Measurements from ENCODE around the gene CAMTA1. TPM values are rescaled to one million over a fixed set of nuclear protein-coding genes. Genes with fewer than 3 reads are reported as not detected.

CAMTA1 gene
- polyA plus RNA-seq, 1 donor from 2014 or later = 162 TPM

GRCh38 chr1:6822530-6823359 is 37.5 kb downstream of the CAMTA1 start:
- Histone ChIP-seq H3F3A (ENCODE audit: insufficient read depth, low read length, poor library complexity, severe bottlenecking) (no peaks in the 10 kb centered on the region), H4K20me1 (ENCODE audit: insufficient read depth) (no peaks in the 10 kb centered on the region), H3K36me3 (ENCODE audit: insufficient read depth, low read length) (no peaks in the 10 kb centered on the region), H3K9me3 (ENCODE audit: low read length) (no peaks in the 10 kb centered on the region), H3K79me2 (replicated peaks; ENCODE audit: insufficient read depth, low read length) (no peaks in the 10 kb centered on the region), H3K27ac (ENCODE audit: low read length) (no peak overlapping the region), H3K4me3 (ENCODE audit: low read length) (no peak overlapping the region), H2AFZ (ENCODE audit: low read depth, low read length) (no peak overlapping the region), H3K4me2 (ENCODE audit: low read length) (no peak overlapping the region), H3K9ac (ENCODE audit: low read length) (no peak overlapping the region), H3K27me3 (ENCODE audit: insufficient read depth, low read depth, low read length) (no peaks in the 10 kb centered on the region), H3K9me2 (ENCODE audit: insufficient read depth, low read length) (no peaks in the 10 kb centered on the region)
- no peak for TF ChIP-seq EZH2 (IDR thresholded peaks at IDR 0.05; ENCODE audit: borderline replicate concordance, insufficient read depth, low read length, poor library complexity, severe bottlenecking)
- TF ChIP-seq REST (IDR thresholded peaks at IDR 0.05; ENCODE audit: borderline replicate concordance) = no peak
- no peak for TF ChIP-seq TAF1 (IDR thresholded peaks at IDR 0.05; ENCODE audit: low read depth)
- no peak for TF ChIP-seq EP300 (conservative IDR thresholded peaks at IDR 0.05; ENCODE audit: poor library complexity, severe bottlenecking)
- TF ChIP-seq SMC3 (conservative IDR thresholded peaks at IDR 0.05; ENCODE audit: poor library complexity) = no peak

GRCh38 chr1:6823793-6824192 is 38.5 kb downstream of the CAMTA1 start:
- Histone ChIP-seq H3K4me2 (ENCODE audit: low read length) (no peak overlapping the region), H2AFZ (ENCODE audit: low read depth, low read length) (no peak overlapping the region), H3F3A (ENCODE audit: insufficient read depth, low read length, poor library complexity, severe bottlenecking) (no peaks in the 10 kb centered on the region), H3K9ac (ENCODE audit: low read length) (no peak overlapping the region), H4K20me1 (ENCODE audit: insufficient read depth) (no peaks in the 10 kb centered on the region), H3K79me2 (replicated peaks; ENCODE audit: insufficient read depth, low read length) (no peaks in the 10 kb centered on the region), H3K36me3 (ENCODE audit: insufficient read depth, low read length) (no peaks in the 10 kb centered on the region), H3K27ac (ENCODE audit: low read length) (no peak overlapping the region), H3K9me2 (ENCODE audit: insufficient read depth, low read length) (no peaks in the 10 kb centered on the region), H3K27me3 (ENCODE audit: insufficient read depth, low read depth, low read length) (no peaks in the 10 kb centered on the region), H3K4me3 (ENCODE audit: low read length) (no peak overlapping the region), H3K9me3 (ENCODE audit: low read length) (no peaks in the 10 kb centered on the region)
- TF ChIP-seq EZH2 (IDR thresholded peaks at IDR 0.05; ENCODE audit: borderline replicate concordance, insufficient read depth, low read length, poor library complexity, severe bottlenecking) (no peak), TAF1 (IDR thresholded peaks at IDR 0.05; ENCODE audit: low read depth) (no peak), EP300 (conservative IDR thresholded peaks at IDR 0.05; ENCODE audit: poor library complexity, severe bottlenecking) (no peak), CTCF (IDR thresholded peaks at IDR 0.05; ENCODE audit: poor library complexity, severe bottlenecking) (no peak), SMC3 (conservative IDR thresholded peaks at IDR 0.05; ENCODE audit: poor library complexity) (no peak), POLR2AphosphoS5 (IDR thresholded peaks at IDR 0.05) (no peak)

All from neural cell (in vitro differentiated cells).